SK-N-SH treated with all-trans-retinoic acid at 6 μM for 48 hours (cell line): Measurements from ENCODE around the gene ANKRD13A.

Experiments used
- CSDC2 ChIP-seq: fragments of 250-450 bp; sonication (Bioruptor Pico); IDR thresholded peaks from 2 replicates; pipeline ENCODE4 v1.5.0; 2020; ENCODE audit warnings: mild to moderate bottlenecking, moderate library complexity
- TCF4 ChIP-seq: fragments of 250-450 bp; sonication (Bioruptor Pico); IDR thresholded peaks from 2 replicates; pipeline ENCODE4 v1.8.0; 2021; ENCODE audit warnings: mild to moderate bottlenecking, moderate library complexity, borderline replicate concordance
- ZFP30 ChIP-seq: fragments of 450-650 bp; formaldehyde crosslinking; IDR thresholded peaks from 2 replicates; pipeline ENCODE4 v1.5.0; 2022; ENCODE audit warnings: mild to moderate bottlenecking, moderate library complexity

DNA sequence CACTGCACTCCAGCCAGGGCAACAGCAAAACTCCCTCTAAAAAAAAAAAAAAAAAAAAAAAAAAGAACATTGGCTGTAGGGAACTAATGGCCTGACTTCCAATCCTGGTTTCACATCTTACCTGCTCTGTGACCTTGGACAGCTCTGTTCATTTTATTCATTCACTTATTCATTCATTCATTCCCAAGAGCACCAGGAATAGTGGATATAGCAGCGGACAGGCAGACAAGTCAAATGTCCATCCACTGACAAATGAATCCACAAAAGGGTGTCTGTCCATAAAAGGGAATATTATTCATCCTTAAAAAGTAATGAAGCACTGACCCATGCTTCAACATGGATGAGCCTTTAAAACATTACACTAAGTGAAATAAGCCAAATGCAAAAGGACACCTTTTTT is 76.7 kb downstream of the ANKRD13A start:
- TF ChIP-seq TCF4 (no peak), CSDC2 (CRISPR knock-in tag) (no peak), ZFP30 (CRISPR knock-in tag) (no peak)
